Measurements from ENCODE around the gene HOXD3. TPM values are rescaled to one million over a fixed set of nuclear protein-coding genes. Genes with fewer than 3 reads are reported as not detected.

HOXD3 gene
- total RNA-seq, 1 donor, result 1.1 TPM

DNA sequence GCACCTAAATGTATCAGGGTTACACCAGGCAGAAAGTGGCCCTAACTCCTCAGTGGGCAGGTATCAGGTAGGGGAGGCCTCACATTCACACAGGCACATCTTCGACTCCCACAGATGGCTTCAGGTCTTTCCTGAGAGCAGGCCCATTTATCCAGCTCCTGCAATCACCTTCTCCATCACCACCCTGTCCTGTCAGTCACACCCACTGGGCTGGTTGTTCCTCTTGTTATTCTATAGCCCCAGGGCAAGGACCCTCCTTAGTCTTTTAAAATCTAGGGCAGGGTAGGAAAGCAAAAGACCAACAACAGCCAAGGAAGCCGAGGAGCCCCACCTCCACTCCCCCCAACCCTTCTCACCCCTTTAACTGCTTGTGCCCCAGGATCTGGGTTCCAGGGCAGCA, 14.8 kb upstream of the HOXD3 start:
- Histone ChIP-seq H4K20me1 (ENCODE audit: insufficient read depth, low read length) (peaks cover 6% of the 10 kb centered on the region), H3K4me3 (ENCODE audit: insufficient read depth, low read length) (no peak overlapping the region), H3K79me2 (ENCODE audit: insufficient read depth, low read length) (peaks cover 45% of the 10 kb centered on the region), H3K27ac (ENCODE audit: low read depth, low read length) (no peak overlapping the region), H3K4me2 (ENCODE audit: insufficient read depth, low read length) (no peak overlapping the region), H2AFZ (ENCODE audit: low read length) (no peak overlapping the region), H3K4me1 (ENCODE audit: insufficient read depth, low read length) (peaks cover 11% of the 10 kb centered on the region), H3K9me3 (ENCODE audit: low read depth, low read length) (no peaks in the 10 kb centered on the region), H3K36me3 (ENCODE audit: insufficient read depth, low read length) (no peaks in the 10 kb centered on the region), H3K27me3 (ENCODE audit: insufficient read depth, low read length) (no peaks in the 10 kb centered on the region)
- no peak for DNase-seq (ENCODE audit: insufficient read length, low spot score, missing footprints)
- TF ChIP-seq, protein P1, sequence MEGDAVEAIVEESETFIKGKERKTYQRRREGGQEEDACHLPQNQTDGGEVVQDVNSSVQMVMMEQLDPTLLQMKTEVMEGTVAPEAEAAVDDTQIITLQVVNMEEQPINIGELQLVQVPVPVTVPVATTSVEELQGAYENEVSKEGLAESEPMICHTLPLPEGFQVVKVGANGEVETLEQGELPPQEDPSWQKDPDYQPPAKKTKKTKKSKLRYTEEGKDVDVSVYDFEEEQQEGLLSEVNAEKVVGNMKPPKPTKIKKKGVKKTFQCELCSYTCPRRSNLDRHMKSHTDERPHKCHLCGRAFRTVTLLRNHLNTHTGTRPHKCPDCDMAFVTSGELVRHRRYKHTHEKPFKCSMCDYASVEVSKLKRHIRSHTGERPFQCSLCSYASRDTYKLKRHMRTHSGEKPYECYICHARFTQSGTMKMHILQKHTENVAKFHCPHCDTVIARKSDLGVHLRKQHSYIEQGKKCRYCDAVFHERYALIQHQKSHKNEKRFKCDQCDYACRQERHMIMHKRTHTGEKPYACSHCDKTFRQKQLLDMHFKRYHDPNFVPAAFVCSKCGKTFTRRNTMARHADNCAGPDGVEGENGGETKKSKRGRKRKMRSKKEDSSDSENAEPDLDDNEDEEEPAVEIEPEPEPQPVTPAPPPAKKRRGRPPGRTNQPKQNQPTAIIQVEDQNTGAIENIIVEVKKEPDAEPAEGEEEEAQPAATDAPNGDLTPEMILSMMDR (IDR thresholded peaks at IDR 0.05; ENCODE audit: extremely low read depth, low read depth, low read length), result no peak

DNA sequence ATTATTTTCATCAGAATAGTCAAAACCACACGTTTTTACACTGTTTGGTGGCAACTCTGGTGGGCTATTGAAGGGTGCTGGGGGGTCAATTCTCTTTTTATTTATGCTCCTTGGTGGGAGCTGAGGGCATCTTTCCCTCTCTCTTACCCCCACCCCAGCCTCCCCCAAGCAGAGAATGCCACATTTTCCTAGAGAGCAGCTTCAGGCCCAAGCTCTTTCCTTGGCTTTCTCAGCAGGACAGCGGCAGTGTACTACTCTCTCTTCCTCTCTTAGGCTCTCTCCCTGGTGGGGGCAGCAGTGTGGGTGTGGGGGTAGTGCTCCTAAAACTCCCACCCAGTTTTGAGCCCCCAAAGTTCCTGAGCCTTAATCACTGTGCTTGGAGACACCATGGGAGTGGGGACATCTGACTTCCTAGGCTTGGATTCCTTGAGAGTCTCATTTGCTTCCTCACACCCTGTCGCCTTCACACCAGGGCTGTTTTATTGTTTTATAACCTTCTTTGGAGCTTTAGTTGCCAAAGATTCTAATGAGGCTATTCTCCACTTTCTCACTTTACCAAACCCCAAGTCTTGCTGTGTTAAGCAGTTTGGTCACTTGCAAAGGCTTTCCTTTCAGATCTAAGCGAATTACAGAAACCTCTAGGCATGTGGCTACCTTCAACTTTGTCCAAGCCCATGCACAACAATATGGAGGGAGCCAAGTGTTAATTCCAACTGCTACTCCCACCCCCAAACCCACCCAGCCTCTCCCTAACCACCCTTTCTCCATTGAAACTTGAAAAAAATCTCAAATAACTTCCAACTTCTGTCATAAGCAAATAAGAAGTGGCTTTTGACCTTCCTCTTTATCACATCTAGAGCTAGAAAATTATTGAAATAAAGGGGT, 11.8 kb upstream of the HOXD3 start:
- H3K9me3 ChIP-seq (ENCODE audit: low read depth, low read length), result no peaks in the 10 kb centered on the region
- H3K79me2 ChIP-seq (ENCODE audit: insufficient read depth, low read length), result peaks cover 21% of the 10 kb centered on the region
- H3K27me3 ChIP-seq (ENCODE audit: insufficient read depth, low read length), result no peaks in the 10 kb centered on the region

DNA sequence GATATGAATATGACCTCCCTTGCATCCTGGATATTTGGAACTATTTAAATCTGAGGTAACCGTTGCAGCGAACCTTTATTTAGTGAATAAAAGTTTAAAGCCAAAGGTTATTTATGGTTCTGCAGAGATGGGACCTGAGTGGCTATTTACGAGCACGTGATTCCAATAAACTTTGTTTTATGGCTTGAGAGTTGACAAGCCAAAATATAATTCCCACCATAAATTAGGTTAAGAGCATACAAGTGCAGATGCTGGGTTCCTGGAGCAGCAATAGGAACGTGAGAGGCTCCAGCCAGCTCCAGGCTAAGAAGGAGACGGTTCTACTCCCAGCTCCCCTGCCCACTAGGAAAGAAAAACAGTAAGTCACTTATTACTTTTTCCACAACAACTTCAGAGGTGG, 11.0 kb upstream of the HOXD3 start:
- Histone ChIP-seq H3K36me3 (ENCODE audit: insufficient read depth, low read length) (no peaks in the 10 kb centered on the region), H4K20me1 (ENCODE audit: insufficient read depth, low read length) (peaks cover 8% of the 10 kb centered on the region), H3K4me3 (ENCODE audit: insufficient read depth, low read length) (no peak overlapping the region), H3K4me1 (ENCODE audit: insufficient read depth, low read length) (no peaks in the 10 kb centered on the region), H3K4me2 (ENCODE audit: insufficient read depth, low read length) (no peak overlapping the region), H2AFZ (ENCODE audit: low read length) (no peak overlapping the region), H3K27me3 (ENCODE audit: insufficient read depth, low read length) (no peaks in the 10 kb centered on the region), H3K27ac (ENCODE audit: low read depth, low read length) (no peak overlapping the region), H3K79me2 (ENCODE audit: insufficient read depth, low read length) (peaks cover 19% of the 10 kb centered on the region), H3K9me3 (ENCODE audit: low read depth, low read length) (no peaks in the 10 kb centered on the region)
- TF ChIP-seq, protein P1 (IDR thresholded peaks at IDR 0.05; ENCODE audit: extremely low read depth, low read depth, low read length), result no peak
- DNase-seq (ENCODE audit: insufficient read length, low spot score, missing footprints), result peak; percentile 70

More for the DNA sequence above, 11.8 kb upstream of the HOXD3 start:
- TF ChIP-seq, protein P1 (IDR thresholded peaks at IDR 0.05; ENCODE audit: extremely low read depth, low read depth, low read length), result no peak
- H3K36me3 ChIP-seq (ENCODE audit: insufficient read depth, low read length), result no peaks in the 10 kb centered on the region
- DNase-seq (ENCODE audit: insufficient read length, low spot score, missing footprints), result no peak
- no peak overlapping the region for H3K4me2 ChIP-seq (ENCODE audit: insufficient read depth, low read length)
- no peak overlapping the region for H3K4me3 ChIP-seq (ENCODE audit: insufficient read depth, low read length)
- no peak overlapping the region for H2AFZ ChIP-seq (ENCODE audit: low read length)
- peaks cover 10% of the 10 kb centered on the region for H4K20me1 ChIP-seq (ENCODE audit: insufficient read depth, low read length)
- no peaks in the 10 kb centered on the region for H3K4me1 ChIP-seq (ENCODE audit: insufficient read depth, low read length)
- H3K27ac ChIP-seq (ENCODE audit: low read depth, low read length), result no peak overlapping the region

DNA sequence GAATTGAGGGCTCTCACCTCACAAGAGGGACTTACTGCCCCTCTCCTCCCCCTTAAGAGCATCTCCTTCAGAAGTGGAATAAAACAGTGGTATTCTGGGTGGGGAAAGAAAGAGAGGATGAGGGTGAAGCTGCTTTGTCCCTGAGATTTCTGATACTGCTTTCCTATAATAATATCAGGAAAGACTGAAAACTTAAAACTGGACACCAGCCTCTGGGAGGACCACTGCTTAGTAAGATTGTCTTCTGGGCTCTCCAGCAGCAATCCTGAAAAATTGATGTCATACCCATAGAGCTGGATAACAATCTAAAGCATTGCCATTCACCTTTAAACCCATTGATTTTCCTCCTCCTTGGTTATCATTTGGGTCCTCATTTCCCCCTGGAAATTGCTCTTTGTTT, 10.5 kb upstream of the HOXD3 start:
- Histone ChIP-seq H3K27me3 (ENCODE audit: insufficient read depth, low read length) (no peaks in the 10 kb centered on the region), H2AFZ (ENCODE audit: low read length) (no peak overlapping the region), H3K79me2 (ENCODE audit: insufficient read depth, low read length) (peaks cover 13% of the 10 kb centered on the region)

More for the DNA sequence above, 10.5 kb upstream of the HOXD3 start:
- Histone ChIP-seq H3K9me3 (ENCODE audit: low read depth, low read length) (no peaks in the 10 kb centered on the region), H3K27ac (ENCODE audit: low read depth, low read length) (no peak overlapping the region), H3K36me3 (ENCODE audit: insufficient read depth, low read length) (no peaks in the 10 kb centered on the region), H4K20me1 (ENCODE audit: insufficient read depth, low read length) (peaks cover 6% of the 10 kb centered on the region), H3K4me1 (ENCODE audit: insufficient read depth, low read length) (no peaks in the 10 kb centered on the region), H3K4me2 (ENCODE audit: insufficient read depth, low read length) (no peak overlapping the region), H3K4me3 (ENCODE audit: insufficient read depth, low read length) (no peak overlapping the region)
- DNase-seq (ENCODE audit: insufficient read length, low spot score, missing footprints), result no peak
- TF ChIP-seq, protein P1 (IDR thresholded peaks at IDR 0.05; ENCODE audit: extremely low read depth, low read depth, low read length), result no peak

Measured in osteoblast (primary cell).